SK-N-SH (cell line): ENCODE results near the gene FLOT1.

Source experiments
- EP300 ChIP-seq, 2 experiments: IDR thresholded peaks; 2 replicates each; pipeline versions ENCODE4 v1.4.0 to v1.6.1; 2012; ENCODE audit warnings: borderline replicate concordance in 1 of 2, low read depth in 1 of 2, low read length in 1 of 2
- FOXJ3 ChIP-seq: sonication (generic); formaldehyde crosslinking; IDR thresholded peaks from 2 replicates; pipeline ENCODE4 v1.5.1; 2020; ENCODE audit warnings: mild to moderate bottlenecking, missing genetic modification reagents
- FOXM1 ChIP-seq: IDR thresholded peaks from 2 replicates; pipeline ENCODE4 v1.4.0; 2012; ENCODE audit warnings: low read depth, mild to moderate bottlenecking
- GATA2 ChIP-seq: sonication (generic); formaldehyde crosslinking; IDR thresholded peaks from 2 replicates; pipeline ENCODE4 v1.5.0; 2020; ENCODE audit warnings: mild to moderate bottlenecking, missing genetic modification reagents
- NRF1 ChIP-seq: IDR thresholded peaks from 2 replicates; pipeline ENCODE4 v1.6.1; 2012; ENCODE audit warnings: low read depth, mild to moderate bottlenecking, low read length
- SMC3 ChIP-seq: IDR thresholded peaks from 2 replicates; pipeline ENCODE4 v1.6.1; 2012; ENCODE audit warnings: low read depth, low read length, improper control_type of control experiment
- TCF12 ChIP-seq: IDR thresholded peaks from 2 replicates; pipeline ENCODE4 v1.4.0; 2012
- YY1 ChIP-seq: IDR thresholded peaks from 2 replicates; pipeline ENCODE4 v1.4.0; 2012; ENCODE audit warnings: low read depth, mild to moderate bottlenecking
- TF ChIP-seq, protein P1 (sequence below): fragments of 200-600 bp; sonication (generic); IDR thresholded peaks from 2 replicates; pipeline ENCODE4 v1.6.1; 2017; ENCODE audit warnings: antibody characterized with exemption, mild to moderate bottlenecking, moderate library complexity
- TF ChIP-seq, protein P2 (sequence below): IDR thresholded peaks from 2 replicates; pipeline ENCODE4 v1.4.0; 2012; ENCODE audit warnings: low read depth, borderline replicate concordance
- TF ChIP-seq, protein P3 (sequence below): IDR thresholded peaks from 2 replicates; pipeline ENCODE4 v1.4.0; 2012; ENCODE audit warnings: low read depth
- TF ChIP-seq, protein P4 (sequence below): IDR thresholded peaks from 2 replicates; pipeline ENCODE4 v1.6.1; 2012; ENCODE audit warnings: mild to moderate bottlenecking, low read depth, low read length, moderate library complexity
- TF ChIP-seq, protein P5 (sequence below): IDR thresholded peaks from 2 replicates; pipeline ENCODE4 v1.4.0; 2012; ENCODE audit warnings: low read depth, borderline replicate concordance

DNA sequence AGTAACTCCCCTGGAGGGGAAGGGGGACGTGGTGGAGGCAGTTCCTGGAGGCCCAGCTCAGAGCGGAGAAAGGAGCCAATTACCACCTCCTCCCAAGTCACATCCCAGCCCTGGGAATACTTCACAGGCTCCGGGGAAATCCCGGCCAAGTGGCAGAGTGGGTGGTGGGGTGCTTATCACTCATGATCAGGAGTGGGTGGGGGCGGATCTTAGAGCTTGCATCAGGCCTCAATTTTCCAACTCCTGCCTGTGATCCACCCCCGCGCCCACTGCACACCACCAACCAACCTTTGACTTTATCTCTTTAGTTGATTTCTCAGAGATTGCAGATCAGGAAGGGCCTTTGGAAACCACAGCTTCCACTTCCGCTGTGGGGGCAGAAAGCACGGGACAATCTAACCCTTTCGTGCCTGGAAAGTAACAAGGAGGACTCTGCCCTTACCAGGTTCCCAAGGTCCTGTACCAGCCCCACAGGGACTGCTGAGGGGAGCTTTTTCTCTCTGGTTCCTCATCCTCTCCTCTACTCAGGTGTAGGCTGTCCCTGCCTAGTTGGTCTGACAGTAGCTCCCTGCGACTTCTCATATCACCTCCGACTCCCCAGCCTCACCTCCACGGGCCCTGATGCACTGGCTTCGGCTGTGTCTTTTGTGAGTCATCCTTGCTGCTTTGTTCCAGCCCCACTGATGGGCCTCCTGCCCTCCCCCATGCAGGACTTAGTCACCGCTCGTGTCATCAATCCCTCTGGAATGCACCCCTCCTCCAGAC lies 26.8 kb upstream of the FLOT1 start:
- TF ChIP-seq NRF1: no peak
- TF ChIP-seq FOXJ3 (CRISPR knock-in tag): no peak
- no peak for TF ChIP-seq GATA2 (CRISPR knock-in tag)
- TF ChIP-seq TCF12: peak; percentile 88
- TF ChIP-seq, protein P1, sequence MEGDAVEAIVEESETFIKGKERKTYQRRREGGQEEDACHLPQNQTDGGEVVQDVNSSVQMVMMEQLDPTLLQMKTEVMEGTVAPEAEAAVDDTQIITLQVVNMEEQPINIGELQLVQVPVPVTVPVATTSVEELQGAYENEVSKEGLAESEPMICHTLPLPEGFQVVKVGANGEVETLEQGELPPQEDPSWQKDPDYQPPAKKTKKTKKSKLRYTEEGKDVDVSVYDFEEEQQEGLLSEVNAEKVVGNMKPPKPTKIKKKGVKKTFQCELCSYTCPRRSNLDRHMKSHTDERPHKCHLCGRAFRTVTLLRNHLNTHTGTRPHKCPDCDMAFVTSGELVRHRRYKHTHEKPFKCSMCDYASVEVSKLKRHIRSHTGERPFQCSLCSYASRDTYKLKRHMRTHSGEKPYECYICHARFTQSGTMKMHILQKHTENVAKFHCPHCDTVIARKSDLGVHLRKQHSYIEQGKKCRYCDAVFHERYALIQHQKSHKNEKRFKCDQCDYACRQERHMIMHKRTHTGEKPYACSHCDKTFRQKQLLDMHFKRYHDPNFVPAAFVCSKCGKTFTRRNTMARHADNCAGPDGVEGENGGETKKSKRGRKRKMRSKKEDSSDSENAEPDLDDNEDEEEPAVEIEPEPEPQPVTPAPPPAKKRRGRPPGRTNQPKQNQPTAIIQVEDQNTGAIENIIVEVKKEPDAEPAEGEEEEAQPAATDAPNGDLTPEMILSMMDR: no peak
- TF ChIP-seq, protein P2, sequence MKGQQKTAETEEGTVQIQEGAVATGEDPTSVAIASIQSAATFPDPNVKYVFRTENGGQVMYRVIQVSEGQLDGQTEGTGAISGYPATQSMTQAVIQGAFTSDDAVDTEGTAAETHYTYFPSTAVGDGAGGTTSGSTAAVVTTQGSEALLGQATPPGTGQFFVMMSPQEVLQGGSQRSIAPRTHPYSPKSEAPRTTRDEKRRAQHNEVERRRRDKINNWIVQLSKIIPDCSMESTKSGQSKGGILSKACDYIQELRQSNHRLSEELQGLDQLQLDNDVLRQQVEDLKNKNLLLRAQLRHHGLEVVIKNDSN: no peak
- TF ChIP-seq, protein P3, sequence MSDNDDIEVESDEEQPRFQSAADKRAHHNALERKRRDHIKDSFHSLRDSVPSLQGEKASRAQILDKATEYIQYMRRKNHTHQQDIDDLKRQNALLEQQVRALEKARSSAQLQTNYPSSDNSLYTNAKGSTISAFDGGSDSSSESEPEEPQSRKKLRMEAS: peak; percentile 73
- TF ChIP-seq, protein P4, sequence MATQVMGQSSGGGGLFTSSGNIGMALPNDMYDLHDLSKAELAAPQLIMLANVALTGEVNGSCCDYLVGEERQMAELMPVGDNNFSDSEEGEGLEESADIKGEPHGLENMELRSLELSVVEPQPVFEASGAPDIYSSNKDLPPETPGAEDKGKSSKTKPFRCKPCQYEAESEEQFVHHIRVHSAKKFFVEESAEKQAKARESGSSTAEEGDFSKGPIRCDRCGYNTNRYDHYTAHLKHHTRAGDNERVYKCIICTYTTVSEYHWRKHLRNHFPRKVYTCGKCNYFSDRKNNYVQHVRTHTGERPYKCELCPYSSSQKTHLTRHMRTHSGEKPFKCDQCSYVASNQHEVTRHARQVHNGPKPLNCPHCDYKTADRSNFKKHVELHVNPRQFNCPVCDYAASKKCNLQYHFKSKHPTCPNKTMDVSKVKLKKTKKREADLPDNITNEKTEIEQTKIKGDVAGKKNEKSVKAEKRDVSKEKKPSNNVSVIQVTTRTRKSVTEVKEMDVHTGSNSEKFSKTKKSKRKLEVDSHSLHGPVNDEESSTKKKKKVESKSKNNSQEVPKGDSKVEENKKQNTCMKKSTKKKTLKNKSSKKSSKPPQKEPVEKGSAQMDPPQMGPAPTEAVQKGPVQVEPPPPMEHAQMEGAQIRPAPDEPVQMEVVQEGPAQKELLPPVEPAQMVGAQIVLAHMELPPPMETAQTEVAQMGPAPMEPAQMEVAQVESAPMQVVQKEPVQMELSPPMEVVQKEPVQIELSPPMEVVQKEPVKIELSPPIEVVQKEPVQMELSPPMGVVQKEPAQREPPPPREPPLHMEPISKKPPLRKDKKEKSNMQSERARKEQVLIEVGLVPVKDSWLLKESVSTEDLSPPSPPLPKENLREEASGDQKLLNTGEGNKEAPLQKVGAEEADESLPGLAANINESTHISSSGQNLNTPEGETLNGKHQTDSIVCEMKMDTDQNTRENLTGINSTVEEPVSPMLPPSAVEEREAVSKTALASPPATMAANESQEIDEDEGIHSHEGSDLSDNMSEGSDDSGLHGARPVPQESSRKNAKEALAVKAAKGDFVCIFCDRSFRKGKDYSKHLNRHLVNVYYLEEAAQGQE: peak; percentile 71
- TF ChIP-seq, protein P5, sequence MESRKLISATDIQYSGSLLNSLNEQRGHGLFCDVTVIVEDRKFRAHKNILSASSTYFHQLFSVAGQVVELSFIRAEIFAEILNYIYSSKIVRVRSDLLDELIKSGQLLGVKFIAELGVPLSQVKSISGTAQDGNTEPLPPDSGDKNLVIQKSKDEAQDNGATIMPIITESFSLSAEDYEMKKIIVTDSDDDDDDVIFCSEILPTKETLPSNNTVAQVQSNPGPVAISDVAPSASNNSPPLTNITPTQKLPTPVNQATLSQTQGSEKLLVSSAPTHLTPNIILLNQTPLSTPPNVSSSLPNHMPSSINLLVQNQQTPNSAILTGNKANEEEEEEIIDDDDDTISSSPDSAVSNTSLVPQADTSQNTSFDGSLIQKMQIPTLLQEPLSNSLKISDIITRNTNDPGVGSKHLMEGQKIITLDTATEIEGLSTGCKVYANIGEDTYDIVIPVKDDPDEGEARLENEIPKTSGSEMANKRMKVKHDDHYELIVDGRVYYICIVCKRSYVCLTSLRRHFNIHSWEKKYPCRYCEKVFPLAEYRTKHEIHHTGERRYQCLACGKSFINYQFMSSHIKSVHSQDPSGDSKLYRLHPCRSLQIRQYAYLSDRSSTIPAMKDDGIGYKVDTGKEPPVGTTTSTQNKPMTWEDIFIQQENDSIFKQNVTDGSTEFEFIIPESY: peak; percentile 62
- TF ChIP-seq FOXM1: peak; percentile 60
- TF ChIP-seq SMC3: no peak
- peak; percentile 27 to 90; a peak in 3 of 4 replicates for TF ChIP-seq EP300 (IDR thresholded peaks at IDR 0.05; ENCODE audit: borderline replicate concordance in 1 of 2, low read depth in 1 of 2, low read length in 1 of 2)
- no peak; the same call in 1 of the 2 replicates for TF ChIP-seq YY1
